Stimulated activated CD8-positive, alpha-beta memory T cell treated with anti-CD3 and anti-CD28 coated beads, Interleukin-4, amount 100 ng/mL, for 24 hours (primary cell): Measurements from ENCODE around the gene SRPRB.

Experiments used
- DNase-seq: peaks from one replicate; pipeline ENCODE4 v3.0.0-alpha.2; 2020; ENCODE audit warnings: low read depth

SRPRB gene

DNA sequence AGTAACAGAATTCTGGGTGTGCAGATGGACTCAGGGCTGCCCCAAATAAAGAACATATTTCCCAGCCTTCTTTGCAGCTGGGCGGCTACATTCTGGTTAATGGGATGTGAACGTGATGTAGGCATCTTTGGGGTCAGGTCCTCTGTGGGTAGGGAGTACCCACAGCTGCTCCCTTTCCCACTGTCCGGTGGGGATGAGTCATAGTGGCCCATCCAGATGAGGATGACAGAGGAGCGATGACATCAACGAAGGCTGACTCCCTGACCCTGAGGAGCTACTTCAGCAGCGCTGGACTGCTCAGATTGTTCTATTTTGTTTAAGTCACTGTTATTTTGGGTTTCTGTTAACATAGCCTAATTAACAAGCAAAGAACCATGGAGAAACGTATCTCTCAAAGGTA is 38.0 kb downstream of the SRPRB start:
- DNase-seq: no peak

GRCh38 chr3:133845127-133845526 is 39.5 kb downstream of the SRPRB start:
- DNase-seq: no peak

- DNase-seq: no peak
Observed at GRCh38 chr3:133849346-133849745, 43.7 kb downstream of the SRPRB start.

- DNase-seq: no peak
Observed at GRCh38 chr3:133850034-133850433, 44.4 kb downstream of the SRPRB start.

DNA sequence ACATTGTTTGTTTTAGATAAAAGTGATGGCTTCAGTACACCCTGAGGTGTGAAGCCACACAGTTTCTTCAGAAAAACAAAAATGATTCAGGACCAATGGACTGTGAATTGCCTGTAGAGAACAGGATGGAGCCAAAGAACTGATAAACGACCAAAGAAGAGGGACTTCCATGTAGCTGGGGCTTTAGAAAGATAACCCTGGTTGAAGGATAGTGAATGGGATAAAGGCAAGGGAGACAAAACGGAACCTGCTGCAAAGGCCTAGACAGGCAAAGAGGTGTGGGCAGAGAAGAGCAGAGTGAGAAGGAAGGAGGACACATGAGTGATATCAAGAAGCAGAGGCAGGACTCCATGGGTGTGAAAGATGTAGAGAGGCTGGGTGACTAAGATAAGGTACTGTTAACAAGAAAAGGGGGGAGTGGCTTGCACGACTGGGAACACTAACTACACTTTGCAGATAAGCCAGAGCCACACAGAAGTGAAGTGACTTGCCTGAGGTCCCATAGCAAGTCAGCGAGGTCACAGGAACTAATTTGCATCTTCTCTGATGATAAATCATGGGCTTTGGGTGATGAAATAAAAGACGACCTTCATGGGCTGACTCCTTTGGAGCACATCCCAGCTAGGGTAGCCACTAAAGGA is 45.8 kb downstream of the SRPRB start:
- no peak for DNase-seq

DNA sequence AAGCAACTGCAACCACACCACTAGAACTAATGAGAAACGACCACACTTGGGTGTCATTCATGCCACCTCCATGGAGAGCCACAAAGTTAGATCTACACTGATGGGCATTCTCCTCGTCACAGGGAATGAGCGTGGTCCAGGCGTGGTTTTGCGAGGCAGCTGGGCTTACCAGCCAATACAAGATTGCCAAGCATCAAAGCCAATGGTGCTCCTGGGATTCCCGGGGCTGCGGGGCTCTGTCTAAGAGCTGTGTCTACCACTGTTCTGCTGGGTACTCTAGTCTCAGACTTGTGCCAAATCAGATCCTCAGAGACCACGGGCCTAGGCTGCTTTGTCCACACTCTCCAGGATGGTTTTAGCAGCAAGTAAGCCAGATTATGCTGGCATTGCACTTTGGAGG is 46.3 kb downstream of the SRPRB start:
- DNase-seq: no peak

GRCh38 chr3:133853063-133853924 is 47.7 kb downstream of the SRPRB start:
- DNase-seq: no peak

GRCh38 chr3:133853925-133854227 is 48.3 kb downstream of the SRPRB start:
- DNase-seq: no peak

- no peak for DNase-seq
Observed at GRCh38 chr3:133854264-133855001, 48.8 kb downstream of the SRPRB start.

GRCh38 chr3:133855002-133855370 is 49.4 kb downstream of the SRPRB start:
- no peak for DNase-seq

GRCh38 chr3:133855772-133856171 is 50.2 kb downstream of the SRPRB start:
- DNase-seq: no peak

- no peak for DNase-seq
Observed at GRCh38 chr3:133856316-133856715, 50.7 kb downstream of the SRPRB start.

DNA sequence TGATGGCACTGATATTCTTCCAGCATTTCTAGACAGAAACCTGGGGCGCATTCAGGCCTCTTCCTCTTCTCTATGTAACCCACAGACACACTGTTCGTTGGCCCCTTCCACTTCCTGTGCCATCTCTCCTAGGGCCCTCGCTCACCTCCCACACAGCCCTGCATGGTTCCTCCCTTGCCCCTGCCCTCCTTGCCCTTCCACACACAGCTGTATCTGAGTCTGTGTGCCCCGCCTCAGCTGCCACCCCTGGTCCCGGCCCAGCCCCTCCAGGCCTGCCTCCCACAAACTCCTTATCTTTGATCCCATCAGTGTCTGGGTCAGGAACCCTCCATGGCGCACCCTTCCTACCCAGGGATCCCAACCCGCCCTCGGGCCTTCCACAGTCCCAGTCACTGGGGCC is 52.2 kb downstream of the SRPRB start:
- DNase-seq: no peak

GRCh38 chr3:133859381-133860234 is 54.0 kb downstream of the SRPRB start:
- no peak for DNase-seq

DNA sequence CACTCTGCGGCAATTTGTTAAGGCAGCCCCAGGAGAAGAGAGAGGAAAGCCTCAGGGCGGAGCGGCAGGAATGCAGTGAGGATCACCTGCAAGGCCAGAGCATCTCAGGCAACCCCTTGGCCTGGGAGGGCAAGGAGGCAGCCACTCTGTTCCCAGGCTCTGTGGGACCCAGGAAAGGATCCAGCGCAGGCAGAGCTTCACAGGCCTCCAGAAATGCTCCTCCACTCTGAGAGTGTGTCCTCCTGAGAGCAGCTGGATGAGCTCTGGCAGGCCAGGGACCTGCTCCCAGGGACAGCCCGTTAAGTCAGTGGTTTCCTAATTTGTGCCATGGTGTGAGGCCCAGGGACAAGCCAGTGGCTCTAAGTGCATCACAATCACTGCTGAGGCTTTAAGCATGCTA is 54.9 kb downstream of the SRPRB start:
- DNase-seq: no peak

- no peak for DNase-seq
Observed at GRCh38 chr3:133862161-133862560, 56.5 kb downstream of the SRPRB start.

- DNase-seq: no peak
Observed at GRCh38 chr3:133863911-133864310, 58.3 kb downstream of the SRPRB start.

DNA sequence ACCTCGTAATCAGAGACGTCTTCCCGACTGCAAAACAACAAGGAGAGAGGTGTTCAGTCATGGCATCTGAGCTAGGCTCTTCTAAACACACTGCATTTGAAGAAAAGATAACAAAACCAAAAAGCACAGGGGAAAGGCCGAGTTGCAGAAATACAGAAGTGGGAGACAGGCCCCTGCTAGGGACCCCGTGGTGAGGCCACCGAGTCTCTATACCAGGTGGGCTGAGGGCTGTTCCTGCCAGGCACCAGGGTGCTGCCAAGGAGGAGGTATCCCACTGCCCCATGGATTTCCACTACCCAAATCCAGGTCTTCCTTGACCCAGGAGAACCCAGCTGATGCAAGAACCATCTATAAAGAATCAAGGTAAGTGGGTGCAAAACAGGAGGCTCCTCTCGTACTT is 59.0 kb downstream of the SRPRB start:
- no peak for DNase-seq

- no peak for DNase-seq
Observed at GRCh38 chr3:133865136-133865855, 59.7 kb downstream of the SRPRB start.

DNA sequence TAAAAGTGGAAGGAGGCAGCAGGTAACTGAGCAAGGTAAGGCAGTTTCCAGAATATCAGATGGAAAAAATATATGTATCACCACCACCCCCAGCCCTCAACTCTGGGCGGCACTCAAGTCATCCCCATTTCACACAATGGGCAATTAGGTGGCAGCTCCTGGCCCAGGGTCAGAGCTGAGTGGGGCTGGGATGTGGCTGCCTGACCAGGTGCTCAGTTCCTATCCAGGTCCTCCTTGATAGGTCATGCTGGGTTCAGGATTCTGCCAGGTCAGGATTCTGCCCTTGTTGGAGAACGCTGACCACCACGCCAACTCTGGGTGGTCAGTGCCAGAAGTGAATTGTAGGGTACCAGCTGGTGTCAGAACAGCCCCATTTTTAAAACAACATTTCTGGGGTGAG is 60.5 kb downstream of the SRPRB start:
- no peak for DNase-seq

GRCh38 chr3:133868186-133868585 is 62.6 kb downstream of the SRPRB start:
- DNase-seq: no peak
